Measurements from ENCODE around the gene FBXO34. TPM values are rescaled to one million over a fixed set of nuclear protein-coding genes. Genes with fewer than 3 reads are reported as not detected.

Gene FBXO34
- total and polyA plus RNA-seq, 2 of the 13 experiments (the other 11 are each of a cell fraction or from before 2014, with no cell fraction given), result 8.8 to 13.5 TPM

- 0 out of 2 replicates have a peak, but pooled peaks have one; percentile 23 for TF ChIP-seq ZBTB14 (CRISPR knock-in tag; IDR thresholded peaks at IDR 0.05)
- TF ChIP-seq ZC3H4 (CRISPR knock-in tag; IDR thresholded peaks at IDR 0.05; ENCODE audit: borderline replicate concordance), result no peak
- TF ChIP-seq ZNF740 (CRISPR knock-in tag; IDR thresholded peaks at IDR 0.05), result no peak
- TF ChIP-seq ATF6 (CRISPR knock-in tag; conservative IDR thresholded peaks at IDR 0.05), result no peak
- TF ChIP-seq HMGXB3 (CRISPR knock-in tag; IDR thresholded peaks at IDR 0.05; ENCODE audit: borderline replicate concordance), result no peak
- TF ChIP-seq ZBTB34 (CRISPR knock-in tag; IDR thresholded peaks at IDR 0.05), result no peak
- TF ChIP-seq KDM5A (IDR thresholded peaks at IDR 0.05; ENCODE audit: borderline replicate concordance, low read length), result 0 out of 2 replicates have a peak, but pooled peaks have one; percentile 21
- TF ChIP-seq MLX (CRISPR knock-in tag; IDR thresholded peaks at IDR 0.05), result no peak
- TF ChIP-seq RCOR2 (CRISPR knock-in tag; IDR thresholded peaks at IDR 0.05), result no peak
- TF ChIP-seq ZNF33B (CRISPR knock-in tag; IDR thresholded peaks at IDR 0.05), result no peak
- no peak for TF ChIP-seq MAFF (IDR thresholded peaks at IDR 0.05; ENCODE audit: low read depth, low read length)
- no peak for TF ChIP-seq ZNF549 (CRISPR knock-in tag; IDR thresholded peaks at IDR 0.05)
- TF ChIP-seq ZNF331 (CRISPR knock-in tag; IDR thresholded peaks at IDR 0.05), result no peak
These were observed 514 bp downstream of the FBXO34 start (continued) for GRCh38 chr14:55271572-55272298.

All from HepG2 (cell line).